Esophagus squamous epithelium (tissue), 4 donors: Measurements from ENCODE around the gene CPTP.

Experiments used
- CTCF ChIP-seq, 6 experiments: fragments of 450-650 bp in 4 of 6; fragments of 200-600 bp in 2 of 6; sonication (generic) in 2 of 6; IDR thresholded peaks; one replicate each; pipeline ENCODE4 v1.5.1; 2016 to 2019; ENCODE audit warnings: antibody characterized with exemption in 6 of 6, mild to moderate bottlenecking in 4 of 6, moderate library complexity in 4 of 6
- POLR2A ChIP-seq, 4 donors: fragments of 450-650 bp; IDR thresholded peaks; one replicate each; pipeline ENCODE4 v1.6.1; 2017; ENCODE audit warnings: antibody characterized with exemption in 4 of 4, mild to moderate bottlenecking in 4 of 4, moderate library complexity in 3 of 4

- TF ChIP-seq CTCF (IDR thresholded peaks at IDR 0.05) = no peak
- TF ChIP-seq POLR2A (IDR thresholded peaks at IDR 0.05) = no peak
These were observed 38.0 kb upstream of the CPTP start for GRCh38 chr1:1286313-1287261.
